HG02970 (cell line): ENCODE data around the gene HAPLN3.

Source experiments
- ATAC-seq: cut with Tn5 transposase; IDR thresholded peaks from one replicate; pipeline ENCODE4 v1.9.1; 2021; ENCODE audit warnings: mild to moderate bottlenecking, moderate library complexity, moderate number of reproducible peaks; ENCODE audit not compliant: unreplicated experiment, low FRiP score

HAPLN3 gene

DNA sequence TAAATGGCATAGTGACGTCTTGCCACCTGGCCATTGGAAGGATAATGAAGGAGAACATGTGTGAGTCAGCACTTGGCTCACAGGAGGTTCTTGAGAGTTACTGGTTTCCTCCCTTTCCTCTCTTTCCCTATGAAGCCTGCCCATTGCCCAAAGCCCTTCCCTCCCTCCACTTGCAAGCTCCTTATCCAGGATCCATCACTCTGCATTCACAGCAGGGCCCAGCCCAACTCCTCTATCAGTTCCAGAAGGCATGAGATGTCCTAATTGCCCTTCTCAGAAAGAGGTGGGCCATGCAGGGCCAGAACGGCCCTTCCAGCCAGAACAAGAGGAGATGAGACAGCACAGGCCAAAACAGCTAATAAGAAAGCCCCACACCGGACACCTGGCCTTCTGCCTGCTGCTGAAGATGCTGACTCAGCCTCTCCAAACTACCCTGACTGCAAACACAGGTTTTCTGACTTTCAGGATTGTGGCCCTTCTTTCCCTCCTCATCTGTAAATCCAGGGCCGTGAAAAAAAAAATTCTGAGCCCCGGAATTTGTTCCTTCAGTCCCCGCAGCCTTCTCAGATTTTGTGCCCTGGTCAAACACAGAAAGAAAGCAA lies 29.7 kb downstream of the HAPLN3 start:
- ATAC-seq = no peak

DNA sequence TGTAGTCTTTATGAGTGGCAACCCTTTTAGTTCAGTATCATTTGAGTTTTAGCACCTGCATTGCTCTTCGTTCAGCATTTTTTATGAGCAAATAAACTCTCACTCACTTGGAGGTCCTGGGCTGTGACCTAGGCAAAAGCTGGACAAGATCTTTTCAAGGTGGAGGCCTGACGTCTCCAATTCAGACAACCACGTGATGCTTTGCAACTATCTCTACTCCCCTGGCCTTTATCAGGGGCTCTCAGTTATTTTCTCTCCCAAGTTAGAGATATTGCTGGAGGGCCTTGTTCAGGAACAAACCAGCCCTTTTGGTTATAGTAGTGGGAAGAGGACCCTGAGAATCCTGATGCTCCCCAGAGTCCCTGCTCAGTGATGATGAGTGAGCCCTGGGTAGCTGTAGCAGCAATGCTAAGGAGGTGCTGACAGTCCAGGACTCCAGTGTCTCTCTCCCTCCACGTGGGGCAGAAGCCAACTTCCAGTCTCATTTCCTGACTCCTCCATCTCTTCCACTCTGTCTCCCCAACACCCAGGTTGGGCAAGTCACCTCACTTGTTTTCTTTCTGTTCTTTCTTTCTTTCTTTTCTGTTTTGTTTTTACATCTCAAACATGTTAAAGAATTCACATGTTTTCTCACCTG lies 30.4 kb downstream of the HAPLN3 start:
- ATAC-seq = no peak

DNA sequence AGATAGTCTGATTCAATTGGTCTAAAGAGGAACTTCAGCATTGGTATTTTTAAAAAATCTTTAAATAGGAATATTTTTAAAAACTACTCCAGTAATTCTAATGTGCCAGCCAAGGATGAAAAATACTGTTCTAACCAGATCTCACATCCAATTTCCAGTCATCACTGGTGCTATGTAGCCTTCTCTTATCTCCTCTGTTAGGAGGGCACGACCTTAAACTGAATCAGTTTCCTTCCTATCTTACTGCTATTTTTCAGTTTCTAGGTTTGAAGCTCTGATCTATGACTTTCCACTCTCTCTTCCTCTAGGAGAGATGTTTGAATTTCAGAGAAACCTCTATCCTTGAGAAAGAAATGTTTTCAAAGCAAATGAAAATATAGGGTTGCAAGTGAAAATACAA lies 31.9 kb downstream of the HAPLN3 start:
- ATAC-seq = no peak

DNA sequence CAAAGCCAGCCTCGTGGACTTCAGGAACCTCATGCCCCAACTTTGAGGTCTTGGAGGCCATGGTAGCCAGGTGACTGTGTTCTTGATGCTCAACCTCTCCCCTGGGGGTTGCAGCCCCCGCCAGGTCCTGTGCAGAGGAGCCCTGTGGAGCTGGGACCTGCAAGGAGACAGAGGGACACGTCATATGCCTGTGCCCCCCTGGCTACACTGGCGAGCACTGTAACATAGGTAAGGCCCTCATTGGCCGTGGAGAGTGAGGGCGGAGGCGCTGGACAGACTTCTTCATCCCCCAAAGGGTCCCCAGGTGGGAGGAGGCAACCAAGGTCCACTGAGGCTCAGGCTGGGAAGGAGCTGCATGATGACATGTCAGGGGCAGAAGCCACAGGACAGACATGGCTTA lies 35.1 kb downstream of the HAPLN3 start:
- no peak for ATAC-seq

DNA sequence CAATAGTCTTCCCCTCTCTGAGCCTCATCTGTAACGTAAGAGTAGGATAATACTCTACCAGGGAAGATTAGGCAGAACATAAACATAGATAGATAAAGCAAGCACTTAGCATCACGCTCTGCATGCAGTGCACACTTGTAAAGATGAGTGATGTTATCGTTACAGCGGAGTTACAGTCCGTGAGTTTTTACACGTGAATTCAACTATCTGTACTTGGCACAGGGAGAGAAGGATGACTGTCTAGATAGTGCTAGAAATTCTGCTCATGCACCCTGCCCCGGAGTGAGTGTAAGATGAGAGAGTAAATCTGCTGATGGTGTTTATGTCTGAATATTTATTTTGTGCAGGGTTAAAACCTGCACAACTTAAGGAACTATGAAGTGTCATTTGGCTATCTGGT lies 35.8 kb downstream of the HAPLN3 start:
- no peak for ATAC-seq

DNA sequence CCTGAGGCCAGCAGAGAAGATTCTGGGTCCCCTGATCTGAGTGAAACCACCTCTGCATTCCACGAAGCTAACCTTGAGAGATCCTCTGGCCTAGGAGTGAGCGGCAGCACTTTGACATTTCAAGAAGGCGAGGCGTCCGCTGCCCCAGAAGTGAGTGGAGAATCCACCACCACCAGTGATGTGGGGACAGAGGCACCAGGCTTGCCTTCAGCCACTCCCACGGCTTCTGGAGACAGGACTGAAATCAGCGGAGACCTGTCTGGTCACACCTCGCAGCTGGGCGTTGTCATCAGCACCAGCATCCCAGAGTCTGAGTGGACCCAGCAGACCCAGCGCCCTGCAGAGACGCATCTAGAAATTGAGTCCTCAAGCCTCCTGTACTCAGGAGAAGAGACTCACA lies 36.4 kb downstream of the HAPLN3 start:
- no peak for ATAC-seq

DNA sequence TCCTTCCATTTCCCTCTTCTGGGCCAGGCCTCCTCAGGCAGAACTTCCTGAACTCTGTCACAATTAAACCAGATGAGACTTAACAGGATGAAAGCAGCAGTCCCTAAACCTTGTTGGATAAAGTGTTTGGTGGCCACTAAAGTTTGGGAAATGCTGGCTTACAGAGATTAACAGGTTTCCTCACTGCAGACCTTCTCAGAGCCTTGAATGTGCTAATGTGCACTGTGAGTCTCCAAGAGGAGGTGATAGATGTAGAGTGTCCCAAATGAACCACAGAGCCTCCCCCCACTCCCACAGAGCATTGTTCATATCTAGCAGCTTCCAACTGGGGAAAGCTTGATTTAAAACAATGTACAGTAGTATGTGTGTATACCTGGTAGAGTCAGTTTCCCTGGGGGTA lies 42.9 kb downstream of the HAPLN3 start:
- no peak for ATAC-seq

DNA sequence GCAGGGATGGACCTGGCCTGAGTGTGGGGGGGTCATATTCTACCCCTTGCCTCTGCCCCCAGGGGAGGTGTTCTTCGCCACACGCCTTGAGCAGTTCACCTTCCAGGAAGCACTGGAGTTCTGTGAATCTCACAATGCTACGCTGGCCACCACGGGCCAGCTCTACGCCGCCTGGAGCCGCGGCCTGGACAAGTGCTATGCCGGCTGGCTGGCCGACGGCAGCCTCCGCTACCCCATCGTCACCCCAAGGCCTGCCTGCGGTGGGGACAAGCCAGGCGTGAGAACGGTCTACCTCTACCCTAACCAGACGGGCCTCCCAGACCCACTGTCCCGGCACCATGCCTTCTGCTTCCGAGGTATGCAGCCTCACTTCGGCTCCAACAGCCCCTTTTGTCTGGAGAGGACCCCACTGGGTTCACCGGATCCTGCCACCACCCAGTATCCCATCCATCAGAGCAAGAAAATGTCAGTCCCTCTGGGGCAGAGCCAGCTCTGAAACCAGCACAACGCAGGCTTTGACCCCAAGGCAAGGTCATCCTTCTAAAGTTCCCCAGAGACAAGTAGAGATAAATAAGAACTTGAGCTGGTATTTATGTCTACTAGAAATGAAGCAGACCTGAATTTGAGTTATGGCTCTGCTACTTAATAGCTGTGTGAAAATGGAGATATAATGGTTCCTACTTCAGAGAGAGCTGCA lies 45.8 kb downstream of the HAPLN3 start:
- no peak for ATAC-seq

DNA sequence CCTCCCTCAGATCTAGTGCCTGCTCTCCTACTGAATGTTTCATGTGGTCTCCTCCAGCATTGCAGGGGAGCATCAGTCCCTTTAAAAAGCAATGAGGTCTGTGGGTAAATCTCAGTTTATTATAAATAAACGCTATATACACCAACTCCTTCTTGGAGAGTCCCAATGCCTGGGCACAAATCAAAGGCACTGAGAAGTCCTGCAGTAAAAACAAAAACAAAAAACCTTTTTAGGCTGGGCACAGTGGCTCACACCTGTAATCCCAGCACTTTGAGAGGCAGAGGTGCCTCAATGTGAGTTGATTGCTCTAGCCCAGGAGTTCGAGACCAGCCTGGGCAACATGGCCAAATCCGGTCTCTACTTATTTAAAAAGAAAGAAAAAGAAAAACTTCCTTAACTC lies 47.1 kb downstream of the HAPLN3 start:
- ATAC-seq = no peak

DNA sequence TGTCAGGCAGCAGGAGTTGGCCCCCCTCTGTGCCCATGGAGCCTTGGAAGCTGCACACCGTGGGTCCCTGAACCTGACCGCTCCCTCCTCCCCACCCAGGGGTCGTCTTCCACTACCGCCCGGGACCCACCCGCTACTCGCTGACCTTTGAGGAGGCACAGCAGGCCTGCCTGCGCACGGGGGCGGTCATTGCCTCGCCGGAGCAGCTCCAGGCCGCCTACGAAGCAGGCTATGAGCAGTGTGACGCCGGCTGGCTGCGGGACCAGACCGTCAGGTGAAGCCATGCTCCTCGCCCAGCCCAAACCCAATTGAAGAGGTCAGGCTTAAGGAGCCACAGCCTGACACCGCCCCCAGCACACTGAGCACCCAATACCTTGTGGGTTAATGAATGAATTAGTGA lies 48.2 kb downstream of the HAPLN3 start:
- no peak for ATAC-seq

DNA sequence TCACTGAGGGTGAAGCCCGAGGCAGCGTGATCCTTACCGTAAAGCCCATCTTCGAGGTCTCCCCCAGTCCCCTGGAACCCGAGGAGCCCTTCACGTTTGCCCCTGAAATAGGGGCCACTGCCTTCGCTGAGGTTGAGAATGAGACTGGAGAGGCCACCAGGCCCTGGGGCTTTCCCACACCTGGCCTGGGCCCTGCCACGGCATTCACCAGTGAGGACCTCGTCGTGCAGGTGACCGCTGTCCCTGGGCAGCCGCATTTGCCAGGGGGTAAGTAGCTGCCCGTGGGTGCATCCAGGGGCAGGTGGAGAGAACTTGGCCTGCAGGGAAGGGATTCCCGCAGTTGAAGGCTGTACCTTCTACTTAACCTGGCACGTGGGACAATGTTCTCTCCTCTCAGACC lies 49.7 kb downstream of the HAPLN3 start:
- no peak for ATAC-seq

DNA sequence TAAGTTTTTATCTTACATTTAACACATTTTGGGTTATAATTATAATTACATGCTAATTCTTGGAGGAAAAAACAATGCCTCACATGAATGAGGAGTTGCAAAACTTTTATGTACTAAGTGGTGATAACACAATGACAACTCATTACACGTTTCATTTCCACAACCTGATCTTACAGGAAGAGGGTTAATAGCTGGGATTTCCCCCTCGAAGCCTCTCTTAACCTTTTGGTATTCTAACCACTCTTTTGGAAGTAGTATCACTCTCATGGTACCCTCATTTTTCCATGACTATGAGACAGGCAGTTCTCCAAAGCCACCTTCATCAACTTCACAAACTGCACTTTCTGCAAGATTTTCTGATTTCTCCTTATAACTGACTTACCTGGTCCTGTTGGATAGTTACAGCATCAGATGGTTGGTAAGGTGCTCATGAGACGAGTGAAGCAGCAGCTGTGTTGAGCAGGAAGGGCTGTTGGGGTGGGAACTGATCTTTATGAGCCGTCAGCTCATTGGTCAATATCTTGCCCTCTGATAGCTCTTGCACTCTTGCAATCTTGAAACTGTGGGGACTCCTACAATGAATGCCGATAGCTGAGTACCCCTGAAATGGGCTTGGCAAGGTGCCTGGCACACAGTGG lies 50.5 kb downstream of the HAPLN3 start:
- ATAC-seq = no peak

DNA sequence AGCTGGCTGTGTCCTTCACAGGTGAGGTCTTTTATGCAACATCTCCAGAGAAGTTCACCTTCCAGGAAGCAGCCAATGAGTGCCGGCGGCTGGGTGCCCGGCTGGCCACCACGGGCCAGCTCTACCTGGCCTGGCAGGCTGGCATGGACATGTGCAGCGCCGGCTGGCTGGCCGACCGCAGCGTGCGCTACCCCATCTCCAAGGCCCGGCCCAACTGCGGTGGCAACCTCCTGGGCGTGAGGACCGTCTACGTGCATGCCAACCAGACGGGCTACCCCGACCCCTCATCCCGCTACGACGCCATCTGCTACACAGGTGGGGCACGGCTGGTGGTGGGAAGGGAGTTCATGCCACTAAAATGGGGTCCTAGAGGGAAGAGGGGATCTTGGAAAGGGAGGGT lies 52.0 kb downstream of the HAPLN3 start:
- ATAC-seq = no peak

DNA sequence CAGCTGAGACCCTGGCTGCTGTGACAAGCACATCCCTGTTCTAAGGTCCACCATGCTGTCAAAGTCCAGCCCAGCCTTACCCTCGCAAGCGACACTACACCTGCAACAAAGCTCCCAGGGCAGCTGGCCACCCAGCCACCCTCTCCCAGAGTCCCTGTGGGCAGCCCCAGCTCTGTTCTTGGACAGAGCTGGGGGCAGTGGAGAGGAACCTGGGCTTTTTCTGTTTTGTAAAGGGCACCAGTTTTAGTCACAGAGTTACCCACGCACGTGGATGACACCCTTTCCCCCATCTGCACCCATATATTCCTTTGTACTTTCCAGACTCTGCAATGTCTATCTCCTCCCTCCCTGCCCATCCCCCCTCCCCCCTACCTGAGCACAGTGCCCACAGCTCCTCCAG lies 53.2 kb downstream of the HAPLN3 start:
- no peak for ATAC-seq

DNA sequence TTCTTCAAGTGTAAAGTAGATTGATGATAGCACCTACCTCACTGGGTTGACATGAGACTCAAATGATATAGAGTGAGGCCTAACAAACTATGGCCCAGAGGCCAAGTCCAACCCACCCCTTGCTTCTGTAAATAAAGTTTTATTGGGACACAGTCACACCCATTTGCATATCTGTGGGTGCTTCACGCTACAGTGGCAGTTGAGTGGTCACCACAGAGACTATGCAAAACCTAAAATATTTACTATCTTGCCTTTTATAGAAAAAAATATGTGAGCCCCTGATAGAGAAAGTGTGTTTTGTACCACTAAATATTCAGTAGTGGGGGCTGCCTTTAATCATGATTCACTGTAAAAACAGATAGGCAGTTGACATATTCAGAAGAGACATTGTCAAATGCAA lies 54.1 kb downstream of the HAPLN3 start:
- no peak for ATAC-seq

DNA sequence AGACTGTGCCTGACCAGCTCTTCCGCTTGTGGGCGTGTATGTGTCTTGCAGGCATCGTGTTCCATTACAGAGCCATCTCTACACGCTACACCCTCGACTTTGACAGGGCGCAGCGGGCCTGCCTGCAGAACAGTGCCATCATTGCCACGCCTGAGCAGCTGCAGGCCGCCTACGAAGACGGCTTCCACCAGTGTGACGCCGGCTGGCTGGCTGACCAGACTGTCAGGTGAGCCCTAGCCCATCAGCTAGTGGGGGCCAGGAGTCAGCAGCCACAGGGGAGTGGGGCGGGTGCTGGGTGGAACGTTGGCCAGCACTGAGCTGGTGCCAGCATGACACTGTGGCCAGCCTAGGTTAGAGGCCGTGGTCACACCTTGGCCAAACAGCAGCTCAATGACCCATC lies 55.4 kb downstream of the HAPLN3 start:
- ATAC-seq = no peak

DNA sequence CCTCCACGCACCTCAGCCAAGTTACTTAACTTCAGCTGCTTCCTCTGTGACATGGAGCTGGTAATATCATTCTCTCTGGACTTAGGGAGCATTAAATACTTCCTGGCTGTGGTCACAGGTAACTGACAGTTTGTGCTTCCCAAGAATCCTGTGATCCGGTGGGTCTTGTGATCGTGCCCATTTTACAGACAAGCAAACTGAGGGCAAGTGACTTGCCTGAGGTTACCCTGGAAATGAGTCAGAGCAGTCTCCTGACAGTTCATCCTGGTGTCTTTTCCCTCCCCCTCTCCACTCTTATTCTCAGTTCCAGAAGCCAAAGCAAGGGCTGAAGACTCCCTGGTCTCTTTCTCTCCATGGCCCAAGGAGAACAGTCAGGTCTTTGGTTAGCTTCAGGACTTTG lies 56.2 kb downstream of the HAPLN3 start:
- no peak for ATAC-seq

DNA sequence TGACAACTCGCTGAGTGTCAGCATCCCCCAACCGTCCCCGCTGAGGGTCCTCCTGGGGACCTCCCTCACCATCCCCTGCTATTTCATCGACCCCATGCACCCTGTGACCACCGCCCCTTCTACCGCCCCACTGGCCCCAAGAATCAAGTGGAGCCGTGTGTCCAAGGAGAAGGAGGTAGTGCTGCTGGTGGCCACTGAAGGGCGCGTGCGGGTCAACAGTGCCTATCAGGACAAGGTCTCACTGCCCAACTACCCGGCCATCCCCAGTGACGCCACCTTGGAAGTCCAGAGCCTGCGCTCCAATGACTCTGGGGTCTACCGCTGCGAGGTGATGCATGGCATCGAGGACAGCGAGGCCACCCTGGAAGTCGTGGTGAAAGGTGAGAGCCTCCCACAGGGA lies 56.7 kb downstream of the HAPLN3 start:
- ATAC-seq = no peak

DNA sequence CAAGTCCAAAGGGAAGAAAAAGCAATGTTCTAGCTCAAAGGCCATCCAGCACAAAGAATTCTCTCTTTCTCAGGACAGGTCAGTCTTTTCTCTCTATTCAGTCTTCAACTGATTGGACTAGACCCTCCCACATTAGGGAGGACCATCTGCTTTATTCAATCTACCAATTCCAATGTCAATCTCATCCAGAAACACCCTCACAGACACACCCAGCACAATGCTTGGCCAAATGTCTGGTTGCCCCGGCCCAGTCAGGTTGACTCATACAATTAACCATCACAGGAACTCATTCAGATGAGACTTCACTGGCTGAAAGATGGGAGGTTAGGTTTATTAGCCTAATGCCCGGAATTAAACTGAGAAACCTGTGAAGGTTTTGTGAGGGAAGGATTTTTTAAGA lies 59.7 kb downstream of the HAPLN3 start:
- ATAC-seq = no peak

DNA sequence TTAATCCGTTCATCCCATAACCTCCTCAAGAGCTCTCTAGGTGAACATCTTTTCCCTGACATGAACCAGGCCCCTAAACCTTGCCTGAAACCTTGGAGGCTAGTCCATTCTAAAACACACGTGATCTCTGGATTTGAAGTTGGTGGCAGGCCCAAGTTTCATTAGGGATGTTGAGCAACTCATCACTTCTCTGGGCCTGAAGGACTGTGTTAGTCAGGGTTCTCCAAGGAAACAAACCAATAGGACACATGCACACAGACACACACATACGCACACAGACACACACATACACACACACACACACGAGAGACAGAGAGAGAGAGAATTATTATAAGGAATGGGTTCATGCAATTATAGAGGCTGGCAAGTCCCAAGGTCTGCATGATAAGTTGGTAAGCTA lies 60.2 kb downstream of the HAPLN3 start:
- no peak for ATAC-seq

DNA sequence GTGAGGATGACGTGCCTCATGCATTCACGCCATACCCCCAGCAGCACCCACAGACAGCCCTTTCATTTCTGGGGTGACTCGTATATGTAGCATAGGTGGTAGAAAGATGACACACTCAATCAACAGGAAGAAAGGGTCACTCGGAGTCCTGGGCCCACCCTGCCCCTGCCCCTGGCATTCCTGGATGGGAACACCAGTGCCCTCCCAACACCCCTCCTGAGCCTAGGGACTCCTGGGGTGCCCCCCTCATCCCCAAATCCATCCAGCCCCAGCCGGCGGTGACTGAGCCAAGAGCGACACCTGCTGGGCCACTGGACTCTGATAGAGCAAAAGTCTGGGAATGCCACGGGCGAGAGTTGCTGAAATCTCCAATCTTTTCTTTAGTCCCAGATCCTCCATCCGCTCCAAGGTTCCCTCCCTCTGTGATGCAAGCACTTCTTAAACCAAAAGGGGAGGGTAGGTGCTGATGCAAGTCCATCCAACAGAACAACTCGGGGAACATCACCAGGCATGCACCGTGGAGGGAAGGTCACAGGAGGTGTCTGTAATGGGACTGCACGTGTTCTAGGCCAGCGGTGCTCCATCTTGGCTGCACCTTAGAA lies 61.0 kb downstream of the HAPLN3 start:
- no peak for ATAC-seq
